SK-N-MC (cell line): ENCODE data around the gene NAGK.
"Not testable (repeated sequence)": the region's sequence is repeated elsewhere in the genome, so short reads cannot be mapped to it uniquely, and the experiment has no call there.

Experiments
- DNase-seq: peaks from one replicate; pipeline ENCODE4 v3.0.0-alpha.2; 2011; ENCODE audit warnings: low read depth, low spot score
- H3K27ac ChIP-seq: fragments of 200-600 bp; sonication (generic); 2 replicates; pipeline ENCODE4 v1.5.1; 2016; ENCODE audit warnings: mixed run types
- H3K36me3 ChIP-seq: fragments of 200-600 bp; sonication (generic); 2 replicates; pipeline ENCODE4 v1.6.1; 2017; ENCODE audit warnings: antibody characterized with exemption, low read length, mixed read lengths; ENCODE audit not compliant: insufficient read depth
- H3K4me3 ChIP-seq: fragments of 200-600 bp; sonication (generic); 2 replicates; pipeline ENCODE4 v1.5.1; 2016
- H3K9ac ChIP-seq: fragments of 200-600 bp; sonication (generic); 2 replicates; pipeline ENCODE4 v1.8.0; 2017; ENCODE audit warnings: mixed run types, mixed read lengths; ENCODE audit not compliant: insufficient read length
- H3K9me3 ChIP-seq: fragments of 200-600 bp; sonication (generic); 2 replicates; pipeline ENCODE4 v1.6.1; 2017; ENCODE audit warnings: low read depth, mild to moderate bottlenecking, antibody characterized with exemption, low read length, moderate library complexity, mixed read lengths
- EZH2 ChIP-seq: fragments of 200-600 bp; sonication (generic); IDR thresholded peaks from one replicate; pipeline ENCODE4 v1.6.1; 2017; ENCODE audit warnings: antibody characterized with exemption
- FOXP2 ChIP-seq: optimal IDR thresholded peaks from 2 replicates; pipeline ENCODE3; 2011; ENCODE audit warnings: mild to moderate bottlenecking, moderate library complexity; ENCODE audit not compliant: insufficient read depth; ENCODE audit errors: extremely low read length, control extremely low read depth
- POLR2AphosphoS5 ChIP-seq: IDR thresholded peaks from 2 replicates; pipeline ENCODE4 v1.6.1; 2012; ENCODE audit warnings: mild to moderate bottlenecking, low read depth, low read length, borderline replicate concordance

The NAGK gene

DNA sequence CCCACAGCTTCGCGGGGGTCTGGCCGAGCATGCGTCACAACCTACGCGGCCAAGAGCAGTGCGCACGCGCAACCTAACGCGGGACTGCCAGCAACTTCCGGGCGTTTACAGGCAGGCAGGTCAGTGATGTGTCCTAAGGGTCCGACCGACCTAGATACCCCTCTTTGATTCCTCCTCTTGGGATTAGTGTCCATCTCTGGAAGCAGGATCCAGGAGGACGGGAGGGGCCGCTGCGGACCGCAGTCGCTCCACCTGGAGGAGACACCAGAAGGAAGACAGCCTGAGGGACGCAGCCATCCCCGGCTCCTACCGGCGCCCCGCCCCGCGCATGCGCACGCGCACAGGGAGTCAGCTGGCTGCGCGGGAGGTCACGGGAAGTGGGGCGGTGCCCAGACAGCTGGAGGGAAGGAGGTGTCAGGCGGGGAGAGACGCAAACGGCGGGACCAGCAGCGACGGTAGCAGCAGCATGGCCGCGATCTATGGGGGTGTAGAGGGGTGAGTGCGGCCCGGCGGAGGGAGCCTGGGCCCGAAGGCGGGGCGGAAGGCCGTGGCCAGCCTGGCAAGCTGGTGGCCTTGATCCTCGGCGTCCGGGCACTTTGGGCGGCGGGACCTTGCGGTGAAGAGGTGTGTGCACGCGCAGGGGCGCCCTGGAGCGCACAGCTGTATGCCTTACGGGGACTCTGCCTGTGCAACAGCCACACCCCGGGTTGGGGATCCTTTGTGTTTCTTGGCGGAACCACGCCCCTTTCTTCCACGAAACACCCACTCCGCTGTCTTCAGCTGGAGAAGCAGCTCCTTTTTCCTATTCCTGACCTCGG, at the start of gene NAGK:
Gene NAGK (plus strand): TSS at position 431 of the 818 bp plus-strand sequence. CDS start 36 bp downstream, at position 467.
- H3K9me3 ChIP-seq = no peaks in the 10 kb centered on the region
- peak within 1 kb of the TSS; percentile 95 for H3K4me3 ChIP-seq
- TF ChIP-seq POLR2AphosphoS5 (peak; percentile 98), EZH2 (no peak)
- peak; percentile 76 for DNase-seq
- H3K9ac ChIP-seq = peak within 1 kb of the TSS; percentile 92
- H3K36me3 ChIP-seq = peaks cover 3% of the 10 kb centered on the region; the same call in 1 of the 2 replicates
- H3K27ac ChIP-seq = peak within 1 kb of the TSS; percentile 68; the same call in 1 of the 2 replicates

DNA sequence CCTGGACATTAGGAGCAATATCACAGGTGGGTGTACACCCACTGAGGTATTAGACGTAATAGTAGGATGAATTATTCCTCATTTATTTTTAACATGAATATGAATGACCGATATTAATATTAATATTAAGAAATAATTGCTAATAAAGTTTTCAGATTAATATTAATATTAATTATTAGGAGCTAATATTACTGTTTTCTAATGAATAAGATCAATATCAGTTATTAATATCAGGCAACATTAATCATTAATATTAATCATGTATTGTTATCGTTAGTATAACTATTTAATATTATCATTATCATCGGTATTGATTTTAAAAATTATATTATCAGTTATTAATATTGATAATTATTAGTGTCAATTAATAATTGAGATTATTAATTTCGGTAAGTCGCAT, 48.5 kb upstream of the NAGK start:
- not testable (repeated sequence) for H3K36me3 ChIP-seq, DNase-seq, H3K9me3 ChIP-seq, H3K9ac ChIP-seq, H3K27ac ChIP-seq, H3K4me3 ChIP-seq

GRCh38 chr2:71021394-71021793, 47.1 kb upstream of the NAGK start:
- not testable (repeated sequence) for H3K9ac ChIP-seq, H3K27ac ChIP-seq

GRCh38 chr2:71023553-71024243, 44.8 kb upstream of the NAGK start:
- not testable (repeated sequence) for H3K4me3 ChIP-seq, H3K9ac ChIP-seq, H3K9me3 ChIP-seq, DNase-seq, H3K27ac ChIP-seq, H3K36me3 ChIP-seq

More at GRCh38 chr2:71021394-71021793, 47.1 kb upstream of the NAGK start:
- not testable (repeated sequence) for H3K36me3 ChIP-seq, H3K4me3 ChIP-seq, DNase-seq, H3K9me3 ChIP-seq

GRCh38 chr2:71036296-71036695, 32.2 kb upstream of the NAGK start:
- not testable (repeated sequence) for H3K4me3 ChIP-seq, H3K9ac ChIP-seq, H3K9me3 ChIP-seq, DNase-seq, H3K36me3 ChIP-seq, H3K27ac ChIP-seq

- H3K27ac ChIP-seq = no peak overlapping the region
- no peak for TF ChIP-seq POLR2AphosphoS5
- TF ChIP-seq FOXP2 = no peak
- TF ChIP-seq EZH2 = no peak
- DNase-seq = no peak
- no peak overlapping the region for H3K9ac ChIP-seq
- no peaks in the 10 kb centered on the region for H3K9me3 ChIP-seq
- no peak overlapping the region for H3K4me3 ChIP-seq
- no peaks in the 10 kb centered on the region for H3K36me3 ChIP-seq
Observed at GRCh38 chr2:71042287-71042686, 26.2 kb upstream of the NAGK start.

GRCh38 chr2:71043531-71044407, 24.7 kb upstream of the NAGK start:
- no peaks in the 10 kb centered on the region for H3K9me3 ChIP-seq
- TF ChIP-seq POLR2AphosphoS5 (no peak), EZH2 (no peak), FOXP2 (no peak)
- H3K4me3 ChIP-seq = no peak overlapping the region
- no peak overlapping the region for H3K9ac ChIP-seq
- DNase-seq = no peak
- no peaks in the 10 kb centered on the region for H3K36me3 ChIP-seq
- H3K27ac ChIP-seq = no peak overlapping the region

DNA sequence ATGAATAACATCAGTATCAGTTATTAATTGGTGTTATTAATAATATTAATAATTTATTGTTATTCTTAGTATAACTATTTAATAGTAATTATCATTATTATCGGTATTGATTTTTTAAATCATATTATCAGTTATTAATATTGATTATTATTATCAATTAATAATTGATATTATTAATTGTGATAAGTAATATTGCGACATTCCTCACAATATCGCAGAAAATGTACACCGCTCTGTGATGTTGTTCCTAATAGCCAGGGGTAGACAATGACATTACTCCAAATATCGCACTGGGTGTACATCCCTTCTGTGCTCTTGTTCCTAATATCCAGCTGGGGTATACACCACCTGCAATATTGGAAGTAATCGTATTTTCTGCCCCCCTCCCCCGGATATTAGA, 23.3 kb upstream of the NAGK start:
- H3K36me3 ChIP-seq = no peaks in the 10 kb centered on the region
- DNase-seq = no peak
- no peak overlapping the region for H3K27ac ChIP-seq
- H3K4me3 ChIP-seq = no peak overlapping the region
- no peaks in the 10 kb centered on the region for H3K9me3 ChIP-seq
- TF ChIP-seq FOXP2 = no peak
- TF ChIP-seq POLR2AphosphoS5 = no peak
- no peak for TF ChIP-seq EZH2
- no peak overlapping the region for H3K9ac ChIP-seq
